ENCODE measurements around the gene PACRG.

DNA sequence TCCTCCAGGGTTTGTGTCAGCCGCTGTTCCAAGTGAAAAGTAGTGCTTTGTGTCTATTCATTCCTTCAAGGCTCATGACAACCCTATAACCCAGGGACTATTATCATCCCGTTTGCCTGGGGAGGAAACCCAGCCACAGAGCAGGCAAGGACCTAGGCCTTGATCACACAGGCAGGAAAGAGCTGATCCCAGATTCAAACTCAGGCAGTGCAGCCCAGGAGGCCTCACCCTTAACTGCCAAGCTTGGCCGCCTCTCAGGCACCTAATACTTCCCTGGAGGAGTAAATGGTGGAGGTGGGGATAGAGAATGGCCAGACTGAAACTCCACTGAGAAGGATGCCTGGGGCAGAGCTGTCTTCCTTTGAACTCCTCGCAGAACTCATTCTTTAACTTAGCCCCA lies 471.6 kb downstream of the PACRG start:
- TF ChIP-seq, protein P1, sequence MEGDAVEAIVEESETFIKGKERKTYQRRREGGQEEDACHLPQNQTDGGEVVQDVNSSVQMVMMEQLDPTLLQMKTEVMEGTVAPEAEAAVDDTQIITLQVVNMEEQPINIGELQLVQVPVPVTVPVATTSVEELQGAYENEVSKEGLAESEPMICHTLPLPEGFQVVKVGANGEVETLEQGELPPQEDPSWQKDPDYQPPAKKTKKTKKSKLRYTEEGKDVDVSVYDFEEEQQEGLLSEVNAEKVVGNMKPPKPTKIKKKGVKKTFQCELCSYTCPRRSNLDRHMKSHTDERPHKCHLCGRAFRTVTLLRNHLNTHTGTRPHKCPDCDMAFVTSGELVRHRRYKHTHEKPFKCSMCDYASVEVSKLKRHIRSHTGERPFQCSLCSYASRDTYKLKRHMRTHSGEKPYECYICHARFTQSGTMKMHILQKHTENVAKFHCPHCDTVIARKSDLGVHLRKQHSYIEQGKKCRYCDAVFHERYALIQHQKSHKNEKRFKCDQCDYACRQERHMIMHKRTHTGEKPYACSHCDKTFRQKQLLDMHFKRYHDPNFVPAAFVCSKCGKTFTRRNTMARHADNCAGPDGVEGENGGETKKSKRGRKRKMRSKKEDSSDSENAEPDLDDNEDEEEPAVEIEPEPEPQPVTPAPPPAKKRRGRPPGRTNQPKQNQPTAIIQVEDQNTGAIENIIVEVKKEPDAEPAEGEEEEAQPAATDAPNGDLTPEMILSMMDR (IDR thresholded peaks at IDR 0.05), result no peak
- TF ChIP-seq, protein P2, sequence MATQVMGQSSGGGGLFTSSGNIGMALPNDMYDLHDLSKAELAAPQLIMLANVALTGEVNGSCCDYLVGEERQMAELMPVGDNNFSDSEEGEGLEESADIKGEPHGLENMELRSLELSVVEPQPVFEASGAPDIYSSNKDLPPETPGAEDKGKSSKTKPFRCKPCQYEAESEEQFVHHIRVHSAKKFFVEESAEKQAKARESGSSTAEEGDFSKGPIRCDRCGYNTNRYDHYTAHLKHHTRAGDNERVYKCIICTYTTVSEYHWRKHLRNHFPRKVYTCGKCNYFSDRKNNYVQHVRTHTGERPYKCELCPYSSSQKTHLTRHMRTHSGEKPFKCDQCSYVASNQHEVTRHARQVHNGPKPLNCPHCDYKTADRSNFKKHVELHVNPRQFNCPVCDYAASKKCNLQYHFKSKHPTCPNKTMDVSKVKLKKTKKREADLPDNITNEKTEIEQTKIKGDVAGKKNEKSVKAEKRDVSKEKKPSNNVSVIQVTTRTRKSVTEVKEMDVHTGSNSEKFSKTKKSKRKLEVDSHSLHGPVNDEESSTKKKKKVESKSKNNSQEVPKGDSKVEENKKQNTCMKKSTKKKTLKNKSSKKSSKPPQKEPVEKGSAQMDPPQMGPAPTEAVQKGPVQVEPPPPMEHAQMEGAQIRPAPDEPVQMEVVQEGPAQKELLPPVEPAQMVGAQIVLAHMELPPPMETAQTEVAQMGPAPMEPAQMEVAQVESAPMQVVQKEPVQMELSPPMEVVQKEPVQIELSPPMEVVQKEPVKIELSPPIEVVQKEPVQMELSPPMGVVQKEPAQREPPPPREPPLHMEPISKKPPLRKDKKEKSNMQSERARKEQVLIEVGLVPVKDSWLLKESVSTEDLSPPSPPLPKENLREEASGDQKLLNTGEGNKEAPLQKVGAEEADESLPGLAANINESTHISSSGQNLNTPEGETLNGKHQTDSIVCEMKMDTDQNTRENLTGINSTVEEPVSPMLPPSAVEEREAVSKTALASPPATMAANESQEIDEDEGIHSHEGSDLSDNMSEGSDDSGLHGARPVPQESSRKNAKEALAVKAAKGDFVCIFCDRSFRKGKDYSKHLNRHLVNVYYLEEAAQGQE (IDR thresholded peaks at IDR 0.05; ENCODE audit: insufficient read depth in 1 of 2, low read depth in 2 of 2, low read length in 1 of 2), result no peak
- TF ChIP-seq POLR2AphosphoS5 (IDR thresholded peaks at IDR 0.05; ENCODE audit: low read depth, low read length), result no peak
- TF ChIP-seq SIN3A (IDR thresholded peaks at IDR 0.05; ENCODE audit: borderline replicate concordance, insufficient read depth, low read depth, low read length), result no peak
